GM23338 (cell line): Measurements from ENCODE around the gene CIB4. TPM values are rescaled to one million over a fixed set of nuclear protein-coding genes. Genes with fewer than 3 reads are reported as not detected.

Experiments
- ATAC-seq: fragments of 200-7000 bp; cut with Tn5 transposase; 3 replicates; pipeline ENCODE4 v1.9.1; 2020
- DNase-seq: peaks from one replicate; pipeline ENCODE4 v3.0.0-alpha.2; 2015; ENCODE audit warnings: low spot score
- H2AFZ ChIP-seq: fragments of 200-600 bp; sonication (generic); 2 replicates; pipeline ENCODE4 v1.8.0; 2016; ENCODE audit warnings: antibody characterized with exemption, mild to moderate bottlenecking, moderate library complexity
- H3F3A ChIP-seq: fragments of 200-600 bp; sonication (generic); replicated peaks from 2 replicates; pipeline ENCODE4 v1.8.0; 2017; ENCODE audit warnings: antibody characterized with exemption, mixed run types, low read depth
- H3K27ac ChIP-seq: fragments of 200-600 bp; sonication (generic); 2 replicates; pipeline ENCODE4 v1.6.1; 2016; ENCODE audit warnings: low read depth
- H3K27me3 ChIP-seq: fragments of 200-600 bp; sonication (generic); 2 replicates; pipeline ENCODE4 v1.8.0; 2016; ENCODE audit warnings: mild to moderate bottlenecking, mixed run types, moderate library complexity; ENCODE audit not compliant: insufficient read depth
- H3K36me3 ChIP-seq: fragments of 200-600 bp; sonication (generic); 2 replicates; pipeline ENCODE4 v1.8.0; 2016; ENCODE audit warnings: mild to moderate bottlenecking; ENCODE audit not compliant: insufficient read depth
- H3K4me1 ChIP-seq: fragments of 200-600 bp; sonication (generic); 2 replicates; pipeline ENCODE4 v1.8.0; 2016; ENCODE audit warnings: mild to moderate bottlenecking, moderate library complexity; ENCODE audit not compliant: insufficient read depth
- H3K4me2 ChIP-seq: fragments of 200-600 bp; sonication (generic); 2 replicates; pipeline ENCODE4 v1.7.1; 2017; ENCODE audit warnings: mixed run types
- H3K4me3 ChIP-seq: fragments of 200-600 bp; sonication (generic); 2 replicates; pipeline ENCODE4 v1.6.1; 2016; ENCODE audit warnings: mixed run types
- H3K79me2 ChIP-seq: fragments of 200-600 bp; sonication (generic); replicated peaks from 2 replicates; pipeline ENCODE4 v1.8.0; 2017; ENCODE audit warnings: mild to moderate bottlenecking; ENCODE audit not compliant: insufficient read depth
- H3K9me2 ChIP-seq: fragments of 200-600 bp; sonication (generic); 2 replicates; pipeline ENCODE4 v1.8.0; 2017; ENCODE audit not compliant: insufficient read depth
- H4K20me1 ChIP-seq: fragments of 200-600 bp; sonication (generic); replicated peaks from 2 replicates; pipeline ENCODE4 v1.8.0; 2017; ENCODE audit warnings: mild to moderate bottlenecking; ENCODE audit not compliant: insufficient read depth
- H3K27ac Mint-ChIP-seq: 2 replicates; pipeline ENCODE4 v1.8.0; 2020; ENCODE audit warnings: inconsistent platforms, mild to moderate bottlenecking, moderate library complexity, mixed read lengths
- H3K27me3 Mint-ChIP-seq: 3 replicates; pipeline ENCODE4 v1.8.0; 2022; ENCODE audit warnings: low read depth, mild to moderate bottlenecking, moderate library complexity, mixed read lengths, inconsistent platforms; ENCODE audit not compliant: insufficient read depth, poor library complexity
- H3K36me3 Mint-ChIP-seq: 3 replicates; pipeline ENCODE4 v1.8.0; 2021; ENCODE audit warnings: low read depth, mild to moderate bottlenecking, inconsistent platforms, moderate library complexity, mixed read lengths
- H3K4me1 Mint-ChIP-seq: 3 replicates; pipeline ENCODE4 v1.8.0; 2020; ENCODE audit warnings: mild to moderate bottlenecking, inconsistent platforms, mixed read lengths
- H3K4me3 Mint-ChIP-seq: 3 replicates; pipeline ENCODE4 v1.8.0; 2021; ENCODE audit warnings: moderate library complexity, mild to moderate bottlenecking, inconsistent platforms, mixed read lengths
- H3K9me3 Mint-ChIP-seq: 3 replicates; pipeline ENCODE4 v1.8.0; 2020; ENCODE audit warnings: moderate library complexity, mild to moderate bottlenecking, inconsistent platforms, mixed read lengths
- CREB1 ChIP-seq: fragments of 250-450 bp; sonication (Bioruptor Pico); IDR thresholded peaks from 2 replicates; pipeline ENCODE4 v1.5.0; 2020; ENCODE audit warnings: low read depth, mild to moderate bottlenecking, moderate library complexity
- EZH2phosphoT487 ChIP-seq: fragments of 200-600 bp; sonication (generic); IDR thresholded peaks from one replicate; pipeline ENCODE4 v1.8.1; 2018; ENCODE audit warnings: antibody characterized with exemption; ENCODE audit not compliant: unreplicated experiment
- NANOG ChIP-seq: IDR thresholded peaks from 2 replicates; pipeline ENCODE4 v1.6.1; 2016; ENCODE audit warnings: antibody characterized with exemption, borderline replicate concordance
- STAT1 ChIP-seq: IDR thresholded peaks from one replicate; pipeline ENCODE4 v1.6.1; 2016; ENCODE audit warnings: antibody characterized with exemption; ENCODE audit not compliant: unreplicated experiment
- ZNF114 ChIP-seq: fragments of 250-450 bp; sonication (Bioruptor Pico); IDR thresholded peaks from 2 replicates; pipeline ENCODE4 v1.5.0; 2020; ENCODE audit warnings: mild to moderate bottlenecking, moderate library complexity
- ZNF331 ChIP-seq: fragments of 250-450 bp; sonication (Bioruptor Pico); IDR thresholded peaks from 2 replicates; pipeline ENCODE4 v1.5.0; 2020; ENCODE audit warnings: low read depth, mild to moderate bottlenecking, moderate library complexity
- polyA plus RNA-seq: library from polyadenylated mRNA; unstranded; fragments of >200 nt; fragmentation: Nextera tagmentation; extraction: Ambion mirVana; gene quantifications from 2 replicates; pipeline ENCODE4 v1.2.1, GENCODE V29; 2016
- total RNA-seq: library from RNA; depleted of rRNA; stranded (reverse); fragments of >200 nt; shearing (Covaris generic); gene quantifications from 2 replicates; pipeline ENCODE4 v1.2.3, GENCODE V29; 2014
- TF ChIP-seq, protein P1 (sequence below): fragments of 250-450 bp; sonication (Bioruptor Pico); IDR thresholded peaks from 2 replicates; pipeline ENCODE4 v1.5.0; 2020; ENCODE audit warnings: mild to moderate bottlenecking, moderate library complexity
- TF ChIP-seq, protein P2 (sequence below): IDR thresholded peaks from 2 replicates; pipeline ENCODE4 v1.6.1; 2016; ENCODE audit warnings: antibody characterized with exemption
- TF ChIP-seq, protein P3 (sequence below): IDR thresholded peaks from one replicate; pipeline ENCODE4 v1.6.1; 2018; ENCODE audit warnings: antibody characterized with exemption; ENCODE audit not compliant: unreplicated experiment

Gene CIB4
- total and polyA plus RNA-seq, 2 experiments from 2014 or later: not detected

DNA sequence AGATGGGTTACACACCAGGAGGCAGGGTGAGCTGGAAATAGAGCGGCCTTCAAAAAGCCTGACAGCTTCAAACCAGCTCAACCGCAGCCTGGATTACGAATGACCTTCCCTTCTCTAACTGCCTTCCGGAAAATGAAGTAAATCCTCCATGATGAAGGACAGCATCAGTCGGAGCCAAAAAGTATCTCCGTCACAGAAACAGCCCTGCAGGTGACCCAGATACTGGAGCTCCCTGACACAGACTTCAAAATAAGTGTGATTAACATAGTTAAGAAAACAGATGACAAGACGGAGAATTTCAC, 10.3 kb upstream of the CIB4 start (continued):
- TF ChIP-seq, protein P1, sequence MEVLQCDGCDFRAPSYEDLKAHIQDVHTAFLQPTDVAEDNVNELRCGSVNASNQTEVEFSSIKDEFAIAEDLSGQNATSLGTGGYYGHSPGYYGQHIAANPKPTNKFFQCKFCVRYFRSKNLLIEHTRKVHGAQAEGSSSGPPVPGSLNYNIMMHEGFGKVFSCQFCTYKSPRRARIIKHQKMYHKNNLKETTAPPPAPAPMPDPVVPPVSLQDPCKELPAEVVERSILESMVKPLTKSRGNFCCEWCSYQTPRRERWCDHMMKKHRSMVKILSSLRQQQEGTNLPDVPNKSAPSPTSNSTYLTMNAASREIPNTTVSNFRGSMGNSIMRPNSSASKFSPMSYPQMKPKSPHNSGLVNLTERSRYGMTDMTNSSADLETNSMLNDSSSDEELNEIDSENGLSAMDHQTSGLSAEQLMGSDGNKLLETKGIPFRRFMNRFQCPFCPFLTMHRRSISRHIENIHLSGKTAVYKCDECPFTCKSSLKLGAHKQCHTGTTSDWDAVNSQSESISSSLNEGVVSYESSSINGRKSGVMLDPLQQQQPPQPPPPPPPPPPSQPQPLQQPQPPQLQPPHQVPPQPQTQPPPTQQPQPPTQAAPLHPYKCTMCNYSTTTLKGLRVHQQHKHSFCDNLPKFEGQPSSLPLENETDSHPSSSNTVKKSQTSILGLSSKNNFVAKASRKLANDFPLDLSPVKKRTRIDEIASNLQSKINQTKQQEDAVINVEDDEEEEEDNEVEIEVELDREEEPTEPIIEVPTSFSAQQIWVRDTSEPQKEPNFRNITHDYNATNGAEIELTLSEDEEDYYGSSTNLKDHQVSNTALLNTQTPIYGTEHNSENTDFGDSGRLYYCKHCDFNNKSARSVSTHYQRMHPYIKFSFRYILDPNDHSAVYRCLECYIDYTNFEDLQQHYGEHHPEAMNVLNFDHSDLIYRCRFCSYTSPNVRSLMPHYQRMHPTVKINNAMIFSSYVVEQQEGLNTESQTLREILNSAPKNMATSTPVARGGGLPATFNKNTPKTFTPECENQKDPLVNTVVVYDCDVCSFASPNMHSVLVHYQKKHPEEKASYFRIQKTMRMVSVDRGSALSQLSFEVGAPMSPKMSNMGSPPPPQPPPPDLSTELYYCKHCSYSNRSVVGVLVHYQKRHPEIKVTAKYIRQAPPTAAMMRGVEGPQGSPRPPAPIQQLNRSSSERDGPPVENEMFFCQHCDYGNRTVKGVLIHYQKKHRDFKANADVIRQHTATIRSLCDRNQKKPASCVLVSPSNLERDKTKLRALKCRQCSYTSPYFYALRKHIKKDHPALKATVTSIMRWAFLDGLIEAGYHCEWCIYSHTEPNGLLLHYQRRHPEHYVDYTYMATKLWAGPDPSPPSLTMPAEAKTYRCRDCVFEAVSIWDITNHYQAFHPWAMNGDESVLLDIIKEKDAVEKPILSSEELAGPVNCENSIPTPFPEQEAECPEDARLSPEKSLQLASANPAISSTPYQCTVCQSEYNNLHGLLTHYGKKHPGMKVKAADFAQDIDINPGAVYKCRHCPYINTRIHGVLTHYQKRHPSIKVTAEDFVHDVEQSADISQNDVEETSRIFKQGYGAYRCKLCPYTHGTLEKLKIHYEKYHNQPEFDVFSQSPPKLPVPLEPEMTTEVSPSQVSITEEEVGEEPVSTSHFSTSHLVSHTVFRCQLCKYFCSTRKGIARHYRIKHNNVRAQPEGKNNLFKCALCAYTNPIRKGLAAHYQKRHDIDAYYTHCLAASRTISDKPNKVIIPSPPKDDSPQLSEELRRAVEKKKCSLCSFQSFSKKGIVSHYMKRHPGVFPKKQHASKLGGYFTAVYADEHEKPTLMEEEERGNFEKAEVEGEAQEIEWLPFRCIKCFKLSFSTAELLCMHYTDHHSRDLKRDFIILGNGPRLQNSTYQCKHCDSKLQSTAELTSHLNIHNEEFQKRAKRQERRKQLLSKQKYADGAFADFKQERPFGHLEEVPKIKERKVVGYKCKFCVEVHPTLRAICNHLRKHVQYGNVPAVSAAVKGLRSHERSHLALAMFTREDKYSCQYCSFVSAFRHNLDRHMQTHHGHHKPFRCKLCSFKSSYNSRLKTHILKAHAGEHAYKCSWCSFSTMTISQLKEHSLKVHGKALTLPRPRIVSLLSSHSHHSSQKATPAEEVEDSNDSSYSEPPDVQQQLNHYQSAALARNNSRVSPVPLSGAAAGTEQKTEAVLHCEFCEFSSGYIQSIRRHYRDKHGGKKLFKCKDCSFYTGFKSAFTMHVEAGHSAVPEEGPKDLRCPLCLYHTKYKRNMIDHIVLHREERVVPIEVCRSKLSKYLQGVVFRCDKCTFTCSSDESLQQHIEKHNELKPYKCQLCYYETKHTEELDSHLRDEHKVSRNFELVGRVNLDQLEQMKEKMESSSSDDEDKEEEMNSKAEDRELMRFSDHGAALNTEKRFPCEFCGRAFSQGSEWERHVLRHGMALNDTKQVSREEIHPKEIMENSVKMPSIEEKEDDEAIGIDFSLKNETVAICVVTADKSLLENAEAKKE: no peak
- TF ChIP-seq CREB1 (CRISPR knock-in tag): no peak
- no peak for TF ChIP-seq EZH2phosphoT487
- TF ChIP-seq ZNF331 (CRISPR knock-in tag): no peak

DNA sequence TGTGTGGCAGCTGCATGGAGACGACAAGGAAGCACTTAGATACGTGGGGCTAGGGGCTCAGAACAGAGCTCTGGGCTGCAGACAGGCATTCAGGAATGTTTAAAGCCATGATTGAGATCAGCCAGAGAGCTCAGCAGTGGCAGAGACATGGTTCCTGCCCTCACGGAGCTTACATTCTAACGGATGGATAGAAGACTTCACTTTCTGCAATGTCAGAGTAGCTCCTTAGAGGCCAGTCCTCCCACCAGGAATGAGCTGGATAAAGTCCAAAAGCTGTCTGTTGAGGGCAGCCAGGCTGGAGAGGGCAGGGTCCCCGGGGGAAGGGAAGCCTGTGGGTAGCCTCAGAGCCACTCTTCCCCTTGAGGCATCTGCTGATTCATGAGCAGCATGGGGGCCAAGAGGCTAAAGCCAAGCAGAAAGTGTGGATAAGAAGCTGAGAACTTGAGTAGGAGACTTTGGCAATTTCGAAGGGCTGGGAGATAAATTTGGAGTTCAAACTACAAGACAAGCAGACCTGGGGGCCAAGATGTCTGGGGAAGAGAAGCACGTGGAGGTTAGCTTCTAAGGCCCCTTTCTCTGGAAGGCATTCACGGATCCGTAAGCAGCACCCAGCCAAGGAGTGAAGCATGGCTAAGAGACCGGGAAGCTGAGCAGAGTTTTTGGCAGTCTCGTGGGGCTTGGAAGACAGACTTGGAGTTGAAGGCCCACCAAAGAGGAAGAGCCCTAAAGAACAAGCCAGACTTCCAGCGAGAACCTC, 9.7 kb upstream of the CIB4 start:
- Histone ChIP-seq H3K4me1 (peaks cover 5% of the 10 kb centered on the region), H3K4me2 (no peak overlapping the region), H3K4me3 (no peak overlapping the region), H3K27ac (no peak overlapping the region), H3K27me3 (no peaks in the 10 kb centered on the region), H3K36me3 (no peaks in the 10 kb centered on the region), H3K79me2 (no peaks in the 10 kb centered on the region), H3K9me2 (no peaks in the 10 kb centered on the region), H3F3A (no peaks in the 10 kb centered on the region), H4K20me1 (no peaks in the 10 kb centered on the region), H2AFZ (no peak overlapping the region)
- Mint-ChIP-seq H3K36me3 (no peaks in the 10 kb centered on the region), H3K27ac (peak overlapping the region; percentile 6; the same call in 1 of the 2 replicates), H3K4me1 (peaks cover 29% of the 10 kb centered on the region), H3K4me3 (no peak overlapping the region), H3K27me3 (peaks cover 17% of the 10 kb centered on the region), H3K9me3 (no peaks in the 10 kb centered on the region)
- no peak for ATAC-seq
- DNase-seq: no peak
- TF ChIP-seq ZNF331 (CRISPR knock-in tag) (no peak), ZNF114 (CRISPR knock-in tag) (no peak), NANOG (no peak), STAT1 (no peak)
- TF ChIP-seq, protein P2, sequence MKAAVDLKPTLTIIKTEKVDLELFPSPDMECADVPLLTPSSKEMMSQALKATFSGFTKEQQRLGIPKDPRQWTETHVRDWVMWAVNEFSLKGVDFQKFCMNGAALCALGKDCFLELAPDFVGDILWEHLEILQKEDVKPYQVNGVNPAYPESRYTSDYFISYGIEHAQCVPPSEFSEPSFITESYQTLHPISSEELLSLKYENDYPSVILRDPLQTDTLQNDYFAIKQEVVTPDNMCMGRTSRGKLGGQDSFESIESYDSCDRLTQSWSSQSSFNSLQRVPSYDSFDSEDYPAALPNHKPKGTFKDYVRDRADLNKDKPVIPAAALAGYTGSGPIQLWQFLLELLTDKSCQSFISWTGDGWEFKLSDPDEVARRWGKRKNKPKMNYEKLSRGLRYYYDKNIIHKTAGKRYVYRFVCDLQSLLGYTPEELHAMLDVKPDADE: no peak
- TF ChIP-seq, protein P3, sequence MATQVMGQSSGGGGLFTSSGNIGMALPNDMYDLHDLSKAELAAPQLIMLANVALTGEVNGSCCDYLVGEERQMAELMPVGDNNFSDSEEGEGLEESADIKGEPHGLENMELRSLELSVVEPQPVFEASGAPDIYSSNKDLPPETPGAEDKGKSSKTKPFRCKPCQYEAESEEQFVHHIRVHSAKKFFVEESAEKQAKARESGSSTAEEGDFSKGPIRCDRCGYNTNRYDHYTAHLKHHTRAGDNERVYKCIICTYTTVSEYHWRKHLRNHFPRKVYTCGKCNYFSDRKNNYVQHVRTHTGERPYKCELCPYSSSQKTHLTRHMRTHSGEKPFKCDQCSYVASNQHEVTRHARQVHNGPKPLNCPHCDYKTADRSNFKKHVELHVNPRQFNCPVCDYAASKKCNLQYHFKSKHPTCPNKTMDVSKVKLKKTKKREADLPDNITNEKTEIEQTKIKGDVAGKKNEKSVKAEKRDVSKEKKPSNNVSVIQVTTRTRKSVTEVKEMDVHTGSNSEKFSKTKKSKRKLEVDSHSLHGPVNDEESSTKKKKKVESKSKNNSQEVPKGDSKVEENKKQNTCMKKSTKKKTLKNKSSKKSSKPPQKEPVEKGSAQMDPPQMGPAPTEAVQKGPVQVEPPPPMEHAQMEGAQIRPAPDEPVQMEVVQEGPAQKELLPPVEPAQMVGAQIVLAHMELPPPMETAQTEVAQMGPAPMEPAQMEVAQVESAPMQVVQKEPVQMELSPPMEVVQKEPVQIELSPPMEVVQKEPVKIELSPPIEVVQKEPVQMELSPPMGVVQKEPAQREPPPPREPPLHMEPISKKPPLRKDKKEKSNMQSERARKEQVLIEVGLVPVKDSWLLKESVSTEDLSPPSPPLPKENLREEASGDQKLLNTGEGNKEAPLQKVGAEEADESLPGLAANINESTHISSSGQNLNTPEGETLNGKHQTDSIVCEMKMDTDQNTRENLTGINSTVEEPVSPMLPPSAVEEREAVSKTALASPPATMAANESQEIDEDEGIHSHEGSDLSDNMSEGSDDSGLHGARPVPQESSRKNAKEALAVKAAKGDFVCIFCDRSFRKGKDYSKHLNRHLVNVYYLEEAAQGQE: no peak
